Central memory CD4-positive, alpha-beta T cell (primary cell): ENCODE results near the gene PABPN1.

ENCODE experiments used
- DNase-seq: peaks from one replicate; pipeline ENCODE4 v3.0.0; 2022

PABPN1 gene

DNA sequence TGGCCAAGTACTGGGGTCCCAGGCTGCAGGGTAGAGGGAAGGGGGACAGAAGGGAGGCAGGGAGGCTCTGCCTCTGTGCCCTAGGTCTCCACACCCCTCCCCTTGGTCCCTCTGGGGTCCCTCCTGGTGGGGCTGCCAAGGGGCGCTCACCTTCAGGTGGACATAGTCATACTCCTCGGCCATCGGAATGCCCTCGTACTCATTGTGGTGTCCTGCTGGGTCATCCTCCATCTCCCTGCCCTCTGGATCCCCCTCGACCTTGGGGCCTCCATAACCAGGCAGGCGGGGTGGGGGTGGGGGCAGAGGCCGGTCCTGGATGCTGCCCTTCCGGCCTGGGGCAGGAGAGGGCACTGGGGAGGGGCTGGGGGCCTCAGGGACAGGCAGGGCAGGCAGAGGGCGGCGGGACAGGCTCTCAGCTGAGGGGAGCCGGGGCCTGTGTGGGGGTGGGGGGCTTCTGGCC is 37.9 kb downstream of the PABPN1 start:
- DNase-seq, result no peak

DNA sequence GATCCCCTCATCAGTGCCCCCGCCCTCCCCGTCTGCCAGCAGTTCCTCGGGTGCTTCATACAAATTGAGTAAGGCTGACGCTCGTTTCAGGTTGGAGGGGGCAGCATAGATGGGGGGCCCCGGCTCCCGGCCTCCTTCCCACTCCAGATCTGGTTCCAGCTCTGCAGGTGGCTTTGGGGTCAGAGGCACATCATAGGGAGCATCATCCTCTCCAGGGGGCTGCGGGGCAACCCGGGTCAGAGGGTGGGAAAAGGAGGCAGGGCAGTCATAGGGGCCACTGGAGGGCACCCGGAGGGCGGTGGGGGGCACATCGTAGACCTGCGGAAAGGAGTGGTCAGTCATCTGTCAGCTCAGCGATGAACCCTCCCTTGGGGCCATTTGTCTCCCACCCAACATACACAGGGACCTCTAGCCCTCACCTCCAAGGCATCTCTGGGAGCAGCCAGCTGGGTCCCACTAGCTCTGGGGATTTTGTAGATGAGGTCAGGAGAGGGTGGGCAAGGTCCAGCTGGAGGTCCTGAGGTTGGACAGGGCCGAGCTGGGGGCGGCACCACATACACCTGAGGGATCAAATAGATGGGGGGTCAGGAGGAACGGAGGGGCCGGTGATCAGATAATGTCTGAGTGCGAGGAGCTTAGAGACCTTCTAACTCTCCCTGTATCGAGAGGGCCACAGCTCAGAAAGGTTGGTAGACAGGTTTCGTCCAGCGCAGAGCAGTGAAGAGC is 38.6 kb downstream of the PABPN1 start:
- DNase-seq, result no peak

DNA sequence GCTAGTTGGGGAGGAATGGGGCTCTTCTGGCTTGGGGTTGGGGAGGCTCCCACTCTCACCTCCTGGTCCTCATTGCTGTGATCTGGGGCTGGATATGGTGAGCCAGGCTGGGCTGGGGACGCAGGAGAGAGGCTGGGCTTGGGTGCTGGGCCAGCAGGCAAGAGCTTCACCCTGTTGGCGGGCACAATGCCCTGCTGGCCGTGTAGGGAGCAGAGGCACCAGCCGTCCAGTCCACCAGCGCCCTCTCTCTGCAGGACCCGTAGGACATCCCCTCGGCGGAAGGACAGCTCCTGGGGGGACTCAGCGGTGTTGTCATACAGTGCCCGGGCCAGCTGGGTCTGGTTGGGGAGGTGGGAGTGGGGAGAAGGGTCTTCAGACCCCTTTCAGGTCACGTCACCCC is 39.2 kb downstream of the PABPN1 start:
- no peak for DNase-seq

DNA sequence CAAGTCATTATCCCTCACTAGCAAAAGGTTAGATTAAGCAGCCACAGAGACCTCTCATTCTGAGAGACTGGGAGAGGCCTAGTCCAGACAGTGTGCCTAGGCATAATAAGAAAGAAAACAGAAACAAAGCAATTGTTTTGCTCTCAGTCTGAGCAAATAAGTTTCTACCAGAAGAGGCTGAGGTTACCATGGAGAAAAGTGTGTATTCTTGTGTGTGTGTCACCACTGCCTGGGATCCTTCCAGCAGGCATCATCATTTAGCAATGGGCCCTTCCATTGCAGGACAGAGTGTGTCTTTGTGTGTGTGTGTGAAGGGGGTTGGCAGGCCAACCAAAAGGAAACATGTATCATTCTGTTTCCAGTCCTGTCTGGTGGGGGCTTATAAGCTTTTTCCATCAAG is 40.1 kb downstream of the PABPN1 start:
- DNase-seq, result no peak

DNA sequence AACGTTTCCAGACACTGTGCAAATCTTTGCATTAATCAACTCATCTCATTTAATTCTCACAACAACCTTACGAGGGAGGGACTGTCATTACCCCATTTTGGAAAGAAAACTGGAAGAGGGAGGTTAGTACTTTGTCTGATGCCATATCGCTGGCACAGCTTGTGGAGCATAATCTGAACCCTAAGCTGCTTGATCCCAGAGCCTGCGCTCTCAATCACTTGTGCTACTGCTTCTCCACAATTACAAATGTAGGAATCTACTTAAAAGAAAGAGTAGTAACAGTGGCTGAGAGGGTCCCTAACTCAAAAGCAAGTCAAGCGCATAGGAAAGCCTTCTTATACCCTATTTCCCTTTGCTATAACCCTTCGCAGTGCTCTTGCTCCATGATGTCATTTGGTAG is 40.5 kb downstream of the PABPN1 start:
- DNase-seq, result no peak

DNA sequence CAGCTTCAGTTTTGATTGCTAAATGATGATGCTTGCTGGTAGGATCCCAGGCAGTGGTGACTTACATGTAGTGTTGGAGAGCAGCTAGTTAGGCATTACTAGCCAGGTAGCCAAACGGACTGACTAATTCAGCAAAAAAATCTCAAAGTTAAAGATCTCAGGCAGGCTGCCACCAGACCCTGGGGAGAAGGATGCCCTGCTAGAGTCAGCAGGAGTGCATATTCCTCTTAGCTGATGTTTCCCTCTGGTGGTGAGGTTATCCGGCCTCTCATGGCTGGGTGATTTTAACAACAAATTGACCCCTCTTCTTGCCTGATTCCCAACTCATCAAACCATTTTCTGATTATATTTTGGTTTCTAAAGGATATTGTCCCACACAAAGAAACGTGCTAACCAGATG is 40.9 kb downstream of the PABPN1 start:
- DNase-seq, result no peak

DNA sequence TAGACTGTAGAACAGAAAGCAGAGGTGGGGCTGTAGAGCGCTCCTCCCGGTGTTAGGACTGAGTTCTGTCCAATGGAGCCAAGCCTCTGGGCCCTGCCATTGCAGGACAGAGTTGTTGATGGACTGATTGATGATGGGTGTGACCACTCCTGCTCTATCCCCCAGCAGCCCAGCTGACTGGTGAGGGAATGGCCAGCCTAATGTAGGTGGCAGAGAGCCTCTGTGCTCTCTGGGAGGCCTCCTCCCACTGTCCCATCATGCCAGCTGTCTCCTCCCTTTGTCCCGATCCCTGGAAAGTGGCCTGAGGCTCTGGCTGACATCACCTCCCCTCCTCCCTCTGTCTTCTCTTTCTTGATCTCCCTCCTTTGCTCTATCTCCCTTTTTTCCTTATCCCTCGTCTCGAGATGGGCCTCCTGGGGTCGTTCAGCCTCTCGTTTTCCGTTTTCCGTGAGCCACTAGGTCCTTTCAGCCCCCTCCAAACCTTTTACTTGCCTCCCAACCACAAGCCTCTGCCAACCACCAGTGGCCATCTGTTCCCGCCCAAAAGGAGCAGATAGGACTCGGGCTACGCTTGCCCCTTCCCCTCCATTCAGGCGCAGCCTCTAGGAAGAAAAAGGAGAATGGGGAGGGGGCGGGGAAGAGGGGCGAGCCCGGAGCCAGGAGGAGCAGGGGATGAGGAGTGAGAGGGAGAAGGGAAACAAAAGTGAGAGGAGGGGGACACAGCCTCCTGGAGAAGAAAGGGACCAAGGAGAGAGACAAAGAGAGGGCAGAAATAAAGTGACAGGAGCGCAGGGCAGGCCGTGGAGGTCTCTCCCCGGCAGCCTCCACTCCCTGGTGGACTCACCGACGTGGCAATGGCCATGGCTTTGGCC is 43.1 kb downstream of the PABPN1 start:
- DNase-seq, result no peak

DNA sequence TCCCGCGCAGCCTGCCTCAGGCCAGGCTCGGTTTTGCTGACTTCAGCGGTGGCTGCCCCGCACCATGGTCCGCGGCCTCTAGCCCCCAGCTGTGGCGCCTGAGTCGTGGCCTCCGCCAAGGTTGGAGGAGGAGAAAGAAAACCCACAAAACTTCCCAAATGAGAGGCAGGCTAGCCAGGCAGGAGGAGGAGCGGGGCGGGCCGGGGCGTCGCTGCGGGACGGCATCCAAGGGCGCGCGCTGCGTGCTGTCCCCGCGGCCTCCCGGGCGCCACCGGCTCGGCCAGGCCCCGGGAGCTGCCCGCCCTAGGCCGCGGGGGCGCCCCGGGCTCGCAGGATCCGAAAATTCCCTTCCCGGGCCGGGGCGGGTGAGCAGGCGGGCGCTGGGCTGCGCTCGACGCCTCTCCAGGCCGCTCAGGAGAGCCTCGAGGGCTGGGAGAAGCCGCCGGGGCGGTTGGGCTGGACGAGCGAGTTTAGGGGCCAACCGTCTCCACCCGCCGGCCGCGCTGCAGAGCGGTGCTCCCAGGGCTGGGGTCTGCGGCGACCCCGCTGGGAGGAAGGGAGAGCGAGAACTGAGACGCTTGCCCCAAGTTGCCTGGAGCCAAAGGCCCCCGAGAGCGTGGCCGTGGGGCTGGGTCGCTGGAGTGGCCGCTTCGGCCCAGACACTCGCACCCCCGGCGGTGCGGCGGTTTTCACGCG is 43.9 kb downstream of the PABPN1 start, which contains the start of gene EFS:
Gene EFS, minus strand, starts transcription at position 137 of the 696 bp plus-strand sequence. CDS start 147 bp downstream, outside the sequence.
- no peak for DNase-seq

DNA sequence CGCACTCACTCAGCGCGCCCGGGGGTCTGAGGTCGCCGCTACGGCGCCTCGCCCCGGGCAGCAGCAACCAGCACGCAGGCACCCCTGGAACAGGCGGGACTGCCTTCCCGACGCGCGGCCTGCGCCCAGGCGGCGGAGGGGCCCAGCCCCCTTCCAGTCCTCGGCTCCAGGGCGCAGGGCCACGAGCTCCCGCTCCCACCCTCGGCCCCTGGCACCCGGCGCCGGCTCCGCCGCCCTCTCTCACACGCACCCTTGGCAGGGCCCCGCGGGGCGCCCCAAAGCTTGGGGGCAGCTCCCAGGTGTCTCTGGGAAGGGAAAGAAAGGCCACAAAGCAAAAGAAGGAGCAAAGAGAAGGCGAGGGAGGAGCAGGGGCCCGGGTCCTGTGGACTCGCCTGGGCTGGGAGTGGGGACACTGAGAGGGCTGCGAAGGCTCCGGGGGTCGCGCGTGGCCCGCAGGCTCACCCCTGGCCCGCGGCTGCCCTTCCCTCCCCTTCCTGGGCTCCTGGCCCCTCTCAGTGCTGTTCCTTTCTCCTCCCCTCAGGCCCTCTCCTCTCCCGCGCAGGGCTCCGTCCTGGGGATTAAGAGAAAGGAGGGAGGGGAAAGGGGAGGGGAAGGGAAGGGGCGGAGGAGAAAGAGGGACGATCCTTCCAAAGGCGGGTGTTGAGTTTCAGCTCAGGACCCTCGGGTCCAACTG is 44.6 kb downstream of the PABPN1 start:
- DNase-seq, result no peak

DNA sequence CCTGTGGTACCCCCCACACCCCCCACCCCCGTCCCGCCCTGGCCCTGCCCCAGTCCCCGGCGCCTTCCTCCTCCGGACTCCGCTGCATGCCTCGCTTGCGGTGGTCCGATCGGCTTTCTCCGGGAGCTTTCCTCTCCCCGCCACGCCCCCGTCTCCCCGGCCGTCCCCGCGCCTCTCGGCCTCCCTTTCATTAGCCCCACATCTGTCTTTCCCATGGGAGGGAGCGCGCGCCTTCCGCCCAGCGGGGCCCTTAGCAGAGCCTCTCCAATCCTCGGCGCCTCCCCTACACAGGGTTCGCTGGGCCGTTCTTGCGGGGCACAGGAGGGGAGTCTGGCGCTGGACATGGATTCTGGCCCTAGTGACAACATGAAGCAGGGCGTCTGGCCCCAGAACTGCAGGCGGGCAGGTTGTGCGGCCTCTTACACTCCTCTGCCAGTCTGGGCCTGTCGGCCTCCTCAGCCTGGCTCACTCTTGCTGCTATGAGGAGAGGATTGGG is 45.2 kb downstream of the PABPN1 start:
- DNase-seq, result no peak

DNA sequence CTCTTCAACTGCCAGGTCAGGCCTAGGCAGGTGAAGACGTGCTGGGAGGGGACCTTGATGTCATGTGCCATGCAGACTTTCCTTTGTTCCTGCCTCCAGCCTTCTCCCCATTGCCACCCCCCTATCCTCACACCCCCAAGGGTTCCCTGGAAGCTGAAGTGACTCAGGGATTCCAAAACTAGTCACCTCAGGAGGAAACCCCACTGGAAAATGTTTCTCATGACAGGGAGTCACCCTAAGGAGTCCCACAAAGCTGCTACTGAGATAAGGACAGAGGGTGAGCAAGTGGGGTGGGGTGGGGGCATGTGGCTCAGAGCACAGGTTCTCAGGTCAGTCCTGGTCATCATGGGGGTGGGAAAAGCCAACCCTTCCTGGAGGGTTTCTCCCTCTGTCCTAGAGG is 49.0 kb downstream of the PABPN1 start:
- DNase-seq, result no peak

DNA sequence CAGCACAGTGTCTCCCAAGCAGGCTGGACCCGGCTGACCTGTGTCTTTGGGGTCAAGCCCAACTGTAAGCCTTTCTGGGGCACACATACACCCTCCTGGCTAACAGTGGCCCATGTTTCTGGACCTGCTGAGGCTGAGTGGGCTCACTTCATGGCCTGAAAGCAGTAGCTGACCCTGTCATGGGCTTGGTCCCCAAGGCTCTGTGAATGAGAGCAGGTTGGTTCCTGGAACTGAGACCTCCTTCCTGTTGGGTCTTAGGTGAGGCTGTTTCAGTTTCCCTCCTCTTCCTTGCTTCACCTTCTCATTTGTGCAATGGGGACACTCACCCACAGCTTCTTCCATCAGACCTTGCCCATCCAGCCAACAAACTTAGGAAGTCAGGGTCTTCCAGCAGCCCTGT is 50.6 kb downstream of the PABPN1 start:
- no peak for DNase-seq

DNA sequence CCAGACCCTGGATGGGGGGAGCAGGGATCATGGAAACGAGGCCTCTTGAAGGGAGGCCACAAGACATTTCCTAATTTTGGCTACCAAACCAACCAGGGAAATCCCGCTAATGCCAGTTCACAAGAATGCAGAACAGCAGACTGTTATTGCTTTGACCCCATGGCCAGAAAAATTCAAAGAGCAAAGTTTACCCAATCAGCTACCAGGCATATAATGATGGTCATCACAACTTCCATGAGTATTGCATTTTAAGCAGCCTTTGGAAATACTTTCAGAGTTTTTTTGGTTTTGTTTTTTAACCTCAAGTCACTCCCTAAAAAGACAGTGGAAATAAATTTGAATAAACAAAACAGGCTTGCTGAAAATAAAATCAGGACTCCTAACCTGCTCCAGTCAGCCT is 51.3 kb downstream of the PABPN1 start, which contains the start of gene IL25:
Gene IL25, plus strand, starts transcription at position 301 of the 400 bp plus-strand sequence.
- no peak for DNase-seq

DNA sequence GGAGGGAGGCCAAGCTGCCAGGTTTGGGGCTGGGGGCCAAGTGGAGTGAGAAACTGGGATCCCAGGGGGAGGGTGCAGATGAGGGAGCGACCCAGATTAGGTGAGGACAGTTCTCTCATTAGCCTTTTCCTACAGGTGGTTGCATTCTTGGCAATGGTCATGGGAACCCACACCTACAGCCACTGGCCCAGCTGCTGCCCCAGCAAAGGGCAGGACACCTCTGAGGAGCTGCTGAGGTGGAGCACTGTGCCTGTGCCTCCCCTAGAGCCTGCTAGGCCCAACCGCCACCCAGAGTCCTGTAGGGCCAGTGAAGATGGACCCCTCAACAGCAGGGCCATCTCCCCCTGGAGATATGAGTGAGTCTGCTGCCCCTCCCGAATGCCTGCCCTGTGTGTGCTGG is 51.8 kb downstream of the PABPN1 start:
- no peak for DNase-seq
